ENCODE measurements around the gene CHAF1B. TPM values are rescaled to one million over a fixed set of nuclear protein-coding genes. Genes with fewer than 3 reads are reported as not detected.
"Not testable (repeated sequence)": the region's sequence is repeated elsewhere in the genome, so short reads cannot be mapped to it uniquely, and the experiment has no call there.

The CHAF1B gene
- total RNA-seq, 2 donors from 2014 or later: 2.4 to 5.7 TPM

DNA sequence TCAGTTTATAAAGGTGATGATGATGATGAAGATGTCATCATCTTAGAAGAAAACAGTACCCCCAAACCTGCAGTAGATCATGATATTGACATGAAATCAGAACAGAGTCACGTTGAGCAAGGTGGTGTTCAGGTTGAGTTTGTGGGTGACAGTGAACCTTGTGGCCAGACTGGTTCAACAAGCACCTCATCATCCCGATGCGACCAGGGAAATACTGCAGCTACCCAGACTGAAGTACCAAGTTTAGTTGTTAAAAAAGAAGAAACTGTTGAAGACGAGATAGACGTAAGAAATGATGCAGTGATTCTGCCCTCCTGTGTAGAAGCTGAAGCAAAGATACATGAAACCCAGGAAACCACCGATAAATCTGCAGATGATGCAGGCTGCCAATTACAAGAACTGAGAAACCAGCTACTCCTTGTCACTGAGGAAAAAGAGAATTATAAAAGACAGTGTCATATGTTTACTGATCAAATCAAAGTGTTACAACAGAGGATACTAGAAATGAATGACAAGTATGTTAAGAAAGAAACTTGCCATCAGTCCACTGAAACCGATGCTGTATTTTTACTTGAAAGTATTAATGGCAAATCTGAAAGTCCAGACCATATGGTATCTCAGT lies 16.0 kb upstream of the CHAF1B start:
- peak overlapping the region; percentile 7 for H3K4me3 Mint-ChIP-seq
- peaks cover 2% of the 10 kb centered on the region for H3K4me1 Mint-ChIP-seq
- ATAC-seq (no peak), DNase-seq (no peak)
- peak overlapping the region; percentile 54 for H3K27ac Mint-ChIP-seq
- no peaks in the 10 kb centered on the region for H3K9me3 ChIP-seq (ENCODE audit: control insufficient read depth, low read length, poor library complexity, severe bottlenecking)
- H3K36me3 Mint-ChIP-seq (ENCODE audit: low read depth): peaks cover 10% of the 10 kb centered on the region
- H3K27me3 Mint-ChIP-seq: no peaks in the 10 kb centered on the region

- H3K4me3 Mint-ChIP-seq: no peak overlapping the region
- ATAC-seq (no peak), DNase-seq (no peak)
- no peaks in the 10 kb centered on the region for H3K9me3 ChIP-seq (ENCODE audit: control insufficient read depth, low read length, poor library complexity, severe bottlenecking)
- no peak overlapping the region for H3K27ac Mint-ChIP-seq
- H3K36me3 Mint-ChIP-seq (ENCODE audit: low read depth): peaks cover 2% of the 10 kb centered on the region
- H3K4me1 Mint-ChIP-seq: no peaks in the 10 kb centered on the region
- H3K27me3 Mint-ChIP-seq: no peaks in the 10 kb centered on the region
Measured at GRCh38 chr21:36375994-36376393, 9.2 kb upstream of the CHAF1B start.

DNA sequence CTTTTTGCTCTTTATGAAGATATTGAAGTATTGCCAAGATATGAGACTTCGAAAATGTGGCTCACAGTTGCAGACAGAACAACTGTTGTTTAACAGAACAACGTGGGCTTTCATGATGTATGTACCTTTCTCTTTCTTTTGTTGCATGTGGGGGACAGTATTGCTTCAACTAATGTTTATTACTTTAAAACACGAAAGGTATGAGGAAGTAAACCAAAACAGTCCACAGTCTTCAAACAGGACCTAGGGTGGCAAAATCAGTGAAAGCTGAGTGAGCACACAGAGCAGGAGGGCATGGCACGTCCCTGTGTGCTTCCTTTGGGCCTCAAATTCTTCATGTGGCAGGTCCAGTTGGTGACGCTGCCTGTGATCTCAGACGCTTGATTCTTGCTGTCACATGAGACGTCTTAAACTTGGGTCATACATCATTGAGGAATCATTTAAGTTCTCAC lies 7.8 kb upstream of the CHAF1B start:
- Mint-ChIP-seq H3K27me3 (no peaks in the 10 kb centered on the region), H3K27ac (no peak overlapping the region), H3K4me1 (no peaks in the 10 kb centered on the region), H3K36me3 (ENCODE audit: low read depth) (no peaks in the 10 kb centered on the region), H3K4me3 (no peak overlapping the region)
- DNase-seq: no peak
- ATAC-seq: no peak
- no peaks in the 10 kb centered on the region for H3K9me3 ChIP-seq (ENCODE audit: control insufficient read depth, low read length, poor library complexity, severe bottlenecking)

GRCh38 chr21:36379251-36379650 lies 5.9 kb upstream of the CHAF1B start:
- H3K4me1 Mint-ChIP-seq: no peaks in the 10 kb centered on the region
- no peak for ATAC-seq
- no peaks in the 10 kb centered on the region for H3K9me3 ChIP-seq (ENCODE audit: control insufficient read depth, low read length, poor library complexity, severe bottlenecking)
- H3K4me3 Mint-ChIP-seq: no peak overlapping the region
- H3K36me3 Mint-ChIP-seq (ENCODE audit: low read depth): no peaks in the 10 kb centered on the region
- DNase-seq: no peak
- no peaks in the 10 kb centered on the region for H3K27me3 Mint-ChIP-seq
- H3K27ac Mint-ChIP-seq: no peak overlapping the region

- Mint-ChIP-seq H3K27me3 (no peaks in the 10 kb centered on the region), H3K27ac (no peak overlapping the region), H3K4me1 (no peaks in the 10 kb centered on the region), H3K4me3 (no peak overlapping the region), H3K36me3 (ENCODE audit: low read depth) (no peaks in the 10 kb centered on the region)
- DNase-seq (no peak), ATAC-seq (no peak)
- no peaks in the 10 kb centered on the region for H3K9me3 ChIP-seq (ENCODE audit: control insufficient read depth, low read length, poor library complexity, severe bottlenecking)
Measured at GRCh38 chr21:36381841-36382589, 3.2 kb upstream of the CHAF1B start.

DNA sequence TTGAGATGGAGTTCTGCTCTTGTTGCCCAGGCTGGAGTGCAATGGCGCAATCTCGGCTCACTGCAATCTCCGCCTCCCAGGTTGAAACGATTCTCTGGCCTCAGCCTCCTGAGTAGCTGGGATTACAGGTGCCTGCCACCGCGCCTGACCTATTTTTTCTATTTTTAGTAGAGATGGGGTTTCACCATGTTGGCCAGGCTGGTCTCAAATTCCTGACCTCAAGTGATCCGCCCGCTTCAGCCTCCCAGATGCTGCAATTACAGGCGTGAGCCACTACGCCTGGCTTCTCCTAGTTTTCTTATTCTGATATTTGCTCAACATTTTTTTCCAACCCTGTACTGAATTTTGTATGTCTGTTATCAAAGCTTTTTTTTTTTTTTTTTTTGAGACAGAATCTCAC lies 2.5 kb upstream of the CHAF1B start:
- H3K27me3 Mint-ChIP-seq; H3K36me3 Mint-ChIP-seq (ENCODE audit: low read depth); DNase-seq; H3K27ac Mint-ChIP-seq; H3K4me3 Mint-ChIP-seq; ATAC-seq; H3K9me3 ChIP-seq (ENCODE audit: control insufficient read depth, low read length, poor library complexity, severe bottlenecking); H3K4me1 Mint-ChIP-seq: not testable (repeated sequence)

GRCh38 chr21:36384885-36385232 lies 333 bp upstream of the CHAF1B start:
- no peaks in the 10 kb centered on the region for H3K36me3 Mint-ChIP-seq (ENCODE audit: low read depth)
- no peak for DNase-seq
- no peaks in the 10 kb centered on the region for H3K9me3 ChIP-seq (ENCODE audit: control insufficient read depth, low read length, poor library complexity, severe bottlenecking)
- no peak for ATAC-seq
- H3K27me3 Mint-ChIP-seq: no peaks in the 10 kb centered on the region
- H3K27ac Mint-ChIP-seq: no peak overlapping the region
- no peaks in the 10 kb centered on the region for H3K4me1 Mint-ChIP-seq
- peak overlapping the region; percentile 56 for H3K4me3 Mint-ChIP-seq

DNA sequence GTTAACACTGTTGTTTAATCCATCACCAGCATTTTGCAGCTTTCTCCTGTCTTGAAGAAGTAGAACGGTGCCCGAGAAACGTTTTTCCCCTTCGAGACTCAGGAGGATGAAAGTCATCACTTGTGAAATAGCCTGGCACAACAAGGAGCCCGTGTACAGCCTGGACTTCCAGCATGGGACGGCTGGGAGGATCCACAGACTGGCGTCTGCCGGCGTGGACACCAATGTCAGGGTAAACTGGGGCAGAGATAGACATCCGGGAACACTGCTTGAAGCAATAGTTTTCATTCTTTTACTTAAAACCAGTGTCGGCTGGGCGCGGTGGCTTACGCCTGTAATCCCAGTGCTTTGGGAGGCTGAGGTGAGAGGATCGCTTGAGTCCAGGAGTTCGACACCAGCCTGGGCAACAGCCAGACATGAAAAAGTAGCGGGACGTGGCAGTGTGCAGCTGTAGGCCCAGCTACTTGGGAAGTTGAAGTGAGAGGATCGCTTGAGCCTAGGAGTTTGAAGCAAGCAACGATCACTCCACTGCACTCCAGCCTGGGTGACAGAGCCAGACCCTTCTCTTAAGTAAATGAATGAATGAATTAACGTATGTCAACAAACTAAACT lies 945 bp downstream of the CHAF1B start:
- no peak for ATAC-seq
- no peak overlapping the region for H3K27ac Mint-ChIP-seq
- no peaks in the 10 kb centered on the region for H3K9me3 ChIP-seq (ENCODE audit: control insufficient read depth, low read length, poor library complexity, severe bottlenecking)
- peak overlapping the region; percentile 87 for H3K4me3 Mint-ChIP-seq
- DNase-seq: no peak
- no peaks in the 10 kb centered on the region for H3K4me1 Mint-ChIP-seq
- no peaks in the 10 kb centered on the region for H3K27me3 Mint-ChIP-seq
- H3K36me3 Mint-ChIP-seq (ENCODE audit: low read depth): no peaks in the 10 kb centered on the region

GRCh38 chr21:36388096-36388495 lies 2.9 kb downstream of the CHAF1B start:
- Mint-ChIP-seq H3K4me3 (no peak overlapping the region), H3K36me3 (ENCODE audit: low read depth) (no peaks in the 10 kb centered on the region), H3K4me1 (no peaks in the 10 kb centered on the region), H3K27ac (no peak overlapping the region), H3K27me3 (no peaks in the 10 kb centered on the region)
- no peaks in the 10 kb centered on the region for H3K9me3 ChIP-seq (ENCODE audit: control insufficient read depth, low read length, poor library complexity, severe bottlenecking)
- ATAC-seq: no peak
- DNase-seq: no peak

- Mint-ChIP-seq H3K27me3 (no peaks in the 10 kb centered on the region), H3K27ac (peak overlapping the region; percentile 6), H3K36me3 (ENCODE audit: low read depth) (peaks cover 2% of the 10 kb centered on the region), H3K4me3 (no peak overlapping the region), H3K4me1 (no peaks in the 10 kb centered on the region)
- H3K9me3 ChIP-seq (ENCODE audit: control insufficient read depth, low read length, poor library complexity, severe bottlenecking): no peaks in the 10 kb centered on the region
- DNase-seq: no peak
- ATAC-seq: no peak
Measured at GRCh38 chr21:36388835-36389234, 3.6 kb downstream of the CHAF1B start.

DNA sequence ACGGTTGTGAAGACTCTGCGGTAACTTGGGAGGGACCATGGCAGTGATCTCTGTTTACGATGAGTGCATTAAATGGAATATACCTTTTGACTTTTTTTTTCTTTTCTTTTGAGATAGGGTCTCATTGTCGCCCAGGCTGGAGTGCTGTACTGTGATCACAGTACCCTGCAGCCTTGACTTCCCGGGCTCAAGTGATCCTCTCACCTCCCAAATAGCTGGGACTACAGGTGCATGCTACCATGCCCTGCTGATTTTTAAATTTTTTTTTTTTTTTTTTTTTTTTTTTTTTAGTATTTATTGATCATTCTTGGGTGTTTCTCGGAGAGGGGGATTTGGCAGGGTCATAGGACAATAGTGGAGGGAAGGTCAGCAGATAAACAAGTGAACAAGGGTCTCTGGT lies 6.5 kb downstream of the CHAF1B start:
- not testable (repeated sequence) for H3K4me3 Mint-ChIP-seq; H3K36me3 Mint-ChIP-seq (ENCODE audit: low read depth); H3K27me3 Mint-ChIP-seq; H3K9me3 ChIP-seq (ENCODE audit: control insufficient read depth, low read length, poor library complexity, severe bottlenecking); H3K27ac Mint-ChIP-seq; H3K4me1 Mint-ChIP-seq; DNase-seq; ATAC-seq

DNA sequence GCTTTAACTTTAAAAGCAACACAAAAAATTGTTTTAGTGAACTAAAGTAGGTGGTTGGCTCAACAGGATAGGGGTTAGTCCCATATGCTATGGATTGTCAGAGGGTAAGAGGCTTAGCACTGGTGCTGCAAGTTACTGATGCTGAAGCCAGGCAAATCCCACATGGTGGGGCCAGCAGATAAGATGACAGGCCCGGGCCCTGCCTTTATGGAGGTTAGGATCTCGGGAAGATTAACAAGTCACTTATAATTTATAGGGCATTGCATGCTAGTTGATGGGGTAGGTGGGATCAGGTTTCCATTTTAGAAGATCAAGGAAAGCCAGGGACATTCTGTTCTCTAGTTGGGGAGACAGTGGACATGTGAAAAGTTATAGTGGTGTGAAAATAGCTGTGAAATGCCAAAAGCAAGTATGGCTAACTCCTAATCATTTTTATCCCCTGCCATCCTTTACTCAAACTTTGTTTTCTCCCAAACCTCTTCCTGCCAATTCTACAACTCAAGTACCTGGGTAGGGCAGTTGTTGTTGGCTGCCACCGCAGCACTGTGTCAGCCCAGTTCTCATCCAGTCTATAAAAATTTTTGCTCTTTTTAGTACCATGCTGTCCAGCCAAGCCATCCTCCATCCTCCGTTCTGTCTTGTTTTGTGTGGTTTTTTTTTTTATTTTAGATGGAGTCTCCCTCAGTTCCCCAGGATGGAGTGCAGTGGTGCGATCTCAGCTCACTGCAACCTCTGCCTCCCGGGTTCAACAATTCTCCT lies 10.3 kb downstream of the CHAF1B start:
- H3K4me3 Mint-ChIP-seq: no peak overlapping the region
- ATAC-seq (no peak), DNase-seq (no peak)
- no peaks in the 10 kb centered on the region for H3K27me3 Mint-ChIP-seq
- no peaks in the 10 kb centered on the region for H3K9me3 ChIP-seq (ENCODE audit: control insufficient read depth, low read length, poor library complexity, severe bottlenecking)
- H3K27ac Mint-ChIP-seq: no peak overlapping the region
- H3K4me1 Mint-ChIP-seq: peaks cover 6% of the 10 kb centered on the region
- peaks cover 14% of the 10 kb centered on the region for H3K36me3 Mint-ChIP-seq (ENCODE audit: low read depth)

DNA sequence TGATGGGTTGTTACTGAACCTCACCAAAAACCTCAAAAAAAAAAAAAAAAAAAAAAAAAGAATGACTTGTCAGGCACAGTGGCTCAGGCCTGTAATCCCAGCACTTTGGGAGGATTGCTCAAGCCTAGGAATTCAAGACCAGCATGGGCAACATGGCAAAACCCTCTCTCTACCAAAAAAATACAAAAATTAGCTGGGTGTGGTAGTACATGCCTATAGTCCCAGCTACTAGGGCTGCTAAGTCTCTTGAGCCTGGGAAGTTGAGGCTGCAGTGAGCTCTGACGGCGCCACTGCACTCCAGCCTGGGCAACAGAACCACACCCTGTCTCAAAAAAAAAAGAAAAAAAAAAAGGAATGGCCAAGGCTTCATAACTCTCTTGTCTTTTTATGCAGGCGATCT lies 11.1 kb downstream of the CHAF1B start:
- peaks cover 14% of the 10 kb centered on the region for H3K36me3 Mint-ChIP-seq (ENCODE audit: low read depth)

More for the DNA sequence above, 11.1 kb downstream of the CHAF1B start:
- Mint-ChIP-seq H3K4me1 (peaks cover 6% of the 10 kb centered on the region), H3K4me3 (no peak overlapping the region), H3K27ac (peak overlapping the region; percentile 21), H3K27me3 (no peaks in the 10 kb centered on the region)
- no peaks in the 10 kb centered on the region for H3K9me3 ChIP-seq (ENCODE audit: control insufficient read depth, low read length, poor library complexity, severe bottlenecking)
- no peak for DNase-seq
- ATAC-seq: no peak
